Left lung (tissue), 10 donors: ENCODE data around the gene OR51A7. TPM values are rescaled to one million over a fixed set of nuclear protein-coding genes. Genes with fewer than 3 reads are reported as not detected.

Source experiments
- ATAC-seq: fragments of 200-7000 bp; cut with Tn5 transposase; one replicate; pipeline ENCODE4 v1.9.1; 2020; ENCODE audit warnings: moderate library complexity
- DNase-seq, 4 donors: peaks; one replicate each; pipeline ENCODE4 v3.0.0-alpha.2; 2013 to 2020
- H3K27ac ChIP-seq, 2 donors: fragments of 200-600 bp; sonication (generic) in 1 of 2; one replicate each; pipeline versions ENCODE4 v1.5.0 to v1.8.0; 2020 to 2021
- H3K27me3 ChIP-seq, 2 donors: fragments of 200-600 bp; sonication (generic) in 1 of 2; one replicate each; pipeline versions ENCODE4 v1.5.0 to v1.8.0; 2020 to 2021
- H3K36me3 ChIP-seq, 2 donors: fragments of 200-600 bp; sonication (generic) in 1 of 2; one replicate each; pipeline versions ENCODE4 v1.5.0 to v1.8.0; 2020 to 2021
- H3K4me1 ChIP-seq, 2 donors: fragments of 200-600 bp; one replicate each; pipeline ENCODE4 v1.8.0; 2021
- H3K4me3 ChIP-seq, 2 donors: fragments of 200-600 bp; sonication (generic) in 1 of 2; one replicate each; pipeline versions ENCODE4 v1.5.0 to v1.8.0; 2020 to 2021; ENCODE audit warnings: mild to moderate bottlenecking in 1 of 2
- H3K9me3 ChIP-seq, 2 donors: fragments of 200-600 bp; sonication (generic) in 1 of 2; one replicate each; pipeline versions ENCODE4 v1.5.0 to v1.8.0; 2020 to 2021
- CTCF ChIP-seq, 2 donors: fragments of 200-600 bp; sonication (generic) in 1 of 2; IDR thresholded peaks; one replicate each; pipeline versions ENCODE4 v1.5.0 to v1.8.0; 2021; ENCODE audit warnings: antibody characterized with exemption in 2 of 2
- intact Hi-C, 2 donors: fragments of 100-400 bp; cut with DNase I; formaldehyde crosslinking; loops; one replicate each; pipeline versions ENCODE4 v1.11.2 to v1.14.2; 2022
- polyA plus RNA-seq, 6 donors: library from polyadenylated mRNA; unstranded; fragments of 120-200 nt; gene quantifications; one replicate each; pipeline ENCODE4 v1.2.1, GENCODE V29; 2013; ENCODE audit not compliant: insufficient read length in 6 of 6
- total RNA-seq, 2 donors: library from RNA; stranded (reverse); fragmentation: NEBNext Ultra II Directional; extraction: Animal tissue kit (Norgen Biotek cat#: 25700); gene quantifications; one replicate each; pipeline ENCODE4 v1.2.1, GENCODE V29; 2021
- donor health status: DM: no; HTN: yes; CAD: no.
- donor health status: DM: no; HTN: no; CAD: no.

Gene OR51A7
- total and polyA plus RNA-seq, 8 donors: not detected

DNA sequence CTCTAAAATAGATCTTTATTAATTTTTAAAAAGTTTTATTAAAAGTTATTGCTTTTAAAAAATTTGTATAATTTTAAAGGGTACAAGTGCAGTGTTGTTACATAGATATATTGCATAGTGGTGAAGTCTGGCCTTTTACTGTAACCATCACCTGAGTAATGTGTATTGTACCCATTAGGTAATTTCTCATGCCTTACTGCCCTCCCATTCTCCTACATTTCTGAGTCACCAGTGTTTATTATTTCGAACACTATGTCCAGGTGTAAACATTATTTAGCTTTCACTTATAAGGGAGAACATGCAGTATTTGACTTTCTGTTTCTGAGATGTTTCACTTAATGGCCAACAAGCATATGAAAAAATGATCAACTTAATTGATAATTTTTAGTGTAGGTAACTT, 18.2 kb downstream of the OR51A7 start:
- no peaks in the 10 kb centered on the region for H3K4me1 ChIP-seq
- no peak overlapping the region for H3K4me3 ChIP-seq
- intact Hi-C loops: no loop called here
- no peaks in the 10 kb centered on the region for H3K36me3 ChIP-seq
- no peak overlapping the region for H3K27ac ChIP-seq
- ATAC-seq (no peak), DNase-seq (no peak)
- H3K27me3 ChIP-seq: no peaks in the 10 kb centered on the region
- TF ChIP-seq CTCF (IDR thresholded peaks at IDR 0.05): no peak
- H3K9me3 ChIP-seq: no peaks in the 10 kb centered on the region

DNA sequence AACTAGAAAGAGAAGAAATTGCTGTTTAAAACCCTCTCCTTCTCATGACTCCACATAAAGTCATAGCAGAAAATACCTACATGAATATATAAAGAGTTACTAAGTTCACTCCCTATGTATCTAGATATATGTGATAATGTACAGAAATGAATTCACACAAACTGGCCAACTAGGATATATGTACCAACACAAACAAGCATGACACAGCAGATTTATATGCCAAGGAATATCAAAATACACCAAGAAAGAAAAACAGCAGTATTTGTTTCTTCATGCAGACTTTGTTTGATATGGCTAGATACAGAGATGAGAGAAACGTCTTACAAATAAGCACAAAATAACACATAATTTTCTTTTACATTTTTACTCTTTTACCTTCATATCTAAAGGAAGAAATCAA, 18.7 kb downstream of the OR51A7 start:
- no peak for TF ChIP-seq CTCF (IDR thresholded peaks at IDR 0.05)
- ATAC-seq (no peak), DNase-seq (no peak)
- H3K36me3 ChIP-seq: no peaks in the 10 kb centered on the region
- H3K4me1 ChIP-seq: no peaks in the 10 kb centered on the region
- H3K27ac ChIP-seq: no peak overlapping the region
- no peaks in the 10 kb centered on the region for H3K9me3 ChIP-seq
- H3K27me3 ChIP-seq: no peaks in the 10 kb centered on the region
- no peak overlapping the region for H3K4me3 ChIP-seq
- intact Hi-C loops: no loop called here

GRCh38 chr11:4924239-4924638, 20.7 kb downstream of the OR51A7 start, which contains the start of gene OR51G1:
OR51G1 (minus strand) TSS chr11:4924339; CDS start chr11:4924339, 0 bp downstream.
- Histone ChIP-seq H3K27me3 (no peaks in the 10 kb centered on the region), H3K27ac (no peak within 1 kb of the TSS), H3K4me3 (no peak within 1 kb of the TSS), H3K4me1 (no peaks in the 10 kb centered on the region), H3K36me3 (no peaks in the 10 kb centered on the region), H3K9me3 (no peaks in the 10 kb centered on the region)
- intact Hi-C loops: no loop called here
- ATAC-seq (no peak), DNase-seq (no peak)
- TF ChIP-seq CTCF (IDR thresholded peaks at IDR 0.05): no peak

DNA sequence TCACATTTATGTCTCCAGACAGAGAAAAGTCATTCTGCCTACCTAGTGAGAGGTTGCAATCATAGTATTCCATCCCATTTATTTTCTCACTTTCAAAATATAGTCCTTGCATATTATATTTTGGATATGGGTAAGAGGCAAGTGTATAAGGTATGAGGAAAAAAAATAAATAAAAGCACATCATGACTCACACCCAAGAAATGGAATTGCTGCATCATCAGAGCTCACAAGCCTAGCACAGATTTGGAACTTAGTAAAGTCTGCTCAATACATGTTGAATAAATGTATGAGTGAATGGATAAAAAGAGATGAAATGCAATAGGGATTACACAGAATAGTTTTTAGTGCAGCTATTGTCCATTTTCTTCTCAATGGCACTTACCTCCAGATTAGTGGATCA, 23.0 kb downstream of the OR51A7 start:
- Histone ChIP-seq H3K27ac (no peak overlapping the region), H3K36me3 (no peaks in the 10 kb centered on the region), H3K4me1 (no peaks in the 10 kb centered on the region), H3K4me3 (no peak overlapping the region), H3K9me3 (no peaks in the 10 kb centered on the region), H3K27me3 (no peaks in the 10 kb centered on the region)
- intact Hi-C loops: no loop called here
- no peak for DNase-seq
- TF ChIP-seq CTCF (IDR thresholded peaks at IDR 0.05): no peak
- no peak for ATAC-seq

DNA sequence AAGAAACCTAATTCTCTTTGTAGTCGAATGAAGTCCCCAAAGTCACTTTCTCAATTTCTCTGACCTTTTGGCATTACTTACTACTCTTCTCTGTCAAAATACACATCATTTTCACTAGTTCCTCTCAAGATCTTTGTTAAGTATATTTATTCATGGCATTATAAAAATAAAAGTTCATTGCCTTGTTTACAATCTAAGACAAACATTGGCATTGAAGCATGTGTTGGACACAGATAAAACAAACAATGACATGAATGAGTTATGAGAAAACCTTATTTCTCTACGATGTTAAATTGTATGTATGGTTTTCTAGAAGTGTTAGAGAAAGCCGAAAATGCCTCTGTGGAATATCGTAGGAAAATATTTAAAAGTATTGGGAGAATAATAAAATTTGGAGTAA, 29.2 kb downstream of the OR51A7 start:
- Histone ChIP-seq H3K4me3 (no peak overlapping the region), H3K9me3 (no peaks in the 10 kb centered on the region), H3K27me3 (no peaks in the 10 kb centered on the region), H3K36me3 (no peaks in the 10 kb centered on the region), H3K4me1 (no peaks in the 10 kb centered on the region), H3K27ac (no peak overlapping the region)
- ATAC-seq: no peak
- intact Hi-C loops: no loop called here
- no peak for DNase-seq
- TF ChIP-seq CTCF (IDR thresholded peaks at IDR 0.05): no peak
